Stimulated activated CD4-positive, alpha-beta T cell treated with anti-CD3 and anti-CD28 coated beads, TNF-alpha, amount 100 ng/mL, for 24 hours (primary cell): ENCODE measurements around the gene OR2V1.
A peak's percentile ranks its signal among the peaks of the same experiment; 100 is the strongest.
"Not testable (repeated sequence)": the region's sequence is repeated elsewhere in the genome, so short reads cannot be mapped to it uniquely, and the experiment has no call there.

Experiments used
- DNase-seq, 3 experiments: peaks; one replicate each; pipeline ENCODE4 v3.0.0-alpha.2; 2020; ENCODE audit warnings: low read depth in 3 of 3

Gene OR2V1

DNA sequence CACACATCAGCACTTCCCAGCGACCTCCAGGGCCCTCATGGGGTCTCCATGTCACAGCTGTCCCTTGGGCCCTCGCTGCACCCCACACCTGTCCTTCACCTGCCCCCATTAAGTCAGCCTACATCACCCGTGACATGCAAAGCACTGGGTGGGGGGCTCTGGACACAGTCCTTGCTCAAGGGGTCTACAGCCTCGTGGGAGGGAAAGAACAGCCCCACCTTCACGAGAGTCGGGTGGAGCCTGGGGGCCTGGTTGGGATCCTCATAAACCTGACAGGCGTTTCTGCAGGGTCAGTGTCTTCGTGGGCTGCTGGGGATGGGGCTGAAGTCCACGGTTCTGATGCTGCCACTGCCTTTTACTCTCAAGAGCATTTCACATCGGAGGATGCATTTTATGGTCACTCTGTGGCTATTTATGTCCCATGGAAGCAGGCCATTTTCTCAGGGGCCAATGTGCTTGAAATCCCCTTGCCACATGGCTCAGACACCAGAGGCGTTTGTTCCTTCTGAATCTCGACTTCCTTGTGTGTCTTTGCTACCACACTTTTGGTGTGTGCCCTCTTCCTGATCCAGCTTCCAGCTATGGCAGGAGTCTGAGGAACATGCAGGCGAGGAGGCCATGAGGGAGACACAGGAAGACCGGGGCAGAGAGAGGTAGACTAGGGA lies at the start of gene OR2V1:
Gene OR2V1 (minus strand): TSS at position 338 of the 665 bp plus-strand sequence. CDS start 5,865 bp downstream, outside the sequence.
- no peak for DNase-seq

- DNase-seq: not testable (repeated sequence)
These were observed 46.6 kb upstream of the OR2V1 start for GRCh38 chr5:181177559-181177958.

- DNase-seq: no peak
These were observed 45.4 kb upstream of the OR2V1 start for GRCh38 chr5:181176254-181176952.

GRCh38 chr5:181173420-181174342 lies 42.7 kb upstream of the OR2V1 start:
- DNase-seq: peak; percentile 34 to 83 (median 75)

GRCh38 chr5:181173027-181173419 lies 42.1 kb upstream of the OR2V1 start:
- DNase-seq: no peak

DNA sequence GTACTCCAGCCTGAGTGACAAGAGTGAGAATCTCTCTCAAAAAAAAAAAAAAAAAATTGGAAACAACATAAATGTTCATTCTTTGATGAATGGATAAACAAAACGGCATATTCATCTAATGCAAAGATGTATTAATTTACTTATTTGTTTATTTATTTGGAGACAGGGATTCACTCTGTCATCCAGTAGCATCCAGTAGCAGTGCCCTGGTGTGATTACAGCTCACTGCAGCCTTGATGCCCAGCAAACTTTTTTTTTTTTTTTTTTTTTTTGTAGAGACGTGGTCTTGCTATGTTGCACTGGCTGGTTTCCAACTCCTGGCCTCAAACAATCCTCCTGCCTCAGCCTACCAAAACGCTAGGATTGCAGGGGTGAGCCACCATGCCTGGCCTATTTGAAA lies 40.8 kb upstream of the OR2V1 start:
- no peak for DNase-seq

- no peak for DNase-seq
These were observed 40.0 kb upstream of the OR2V1 start for GRCh38 chr5:181170996-181171395.

DNA sequence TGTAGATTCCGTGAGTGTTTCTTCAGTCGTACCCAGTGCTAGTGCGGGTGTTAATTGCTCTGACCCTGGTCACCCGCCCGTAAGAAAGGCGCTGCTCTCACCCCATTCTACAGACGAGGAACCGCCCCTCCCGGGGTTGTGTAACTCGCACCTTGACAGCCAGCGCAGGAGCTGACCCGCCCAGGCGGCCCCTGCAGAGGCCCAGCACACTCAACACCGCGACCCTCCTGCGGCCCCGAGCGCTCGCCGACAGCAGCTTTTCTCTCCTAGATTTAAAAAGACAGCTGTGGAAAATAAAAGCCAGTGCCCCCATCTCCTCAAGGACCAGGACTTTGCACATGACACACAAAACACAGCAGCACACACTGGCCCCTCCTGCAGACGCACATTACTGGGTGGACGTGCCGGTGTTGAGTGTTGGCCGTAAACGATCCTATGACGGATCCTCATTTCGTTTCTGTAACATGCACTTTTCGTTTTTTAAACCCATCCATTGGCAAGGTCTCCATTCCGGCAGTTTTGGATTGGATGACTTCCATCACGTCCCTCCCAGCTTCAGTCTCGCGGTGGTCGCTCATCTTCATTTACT lies 39.4 kb upstream of the OR2V1 start:
- no peak for DNase-seq

DNA sequence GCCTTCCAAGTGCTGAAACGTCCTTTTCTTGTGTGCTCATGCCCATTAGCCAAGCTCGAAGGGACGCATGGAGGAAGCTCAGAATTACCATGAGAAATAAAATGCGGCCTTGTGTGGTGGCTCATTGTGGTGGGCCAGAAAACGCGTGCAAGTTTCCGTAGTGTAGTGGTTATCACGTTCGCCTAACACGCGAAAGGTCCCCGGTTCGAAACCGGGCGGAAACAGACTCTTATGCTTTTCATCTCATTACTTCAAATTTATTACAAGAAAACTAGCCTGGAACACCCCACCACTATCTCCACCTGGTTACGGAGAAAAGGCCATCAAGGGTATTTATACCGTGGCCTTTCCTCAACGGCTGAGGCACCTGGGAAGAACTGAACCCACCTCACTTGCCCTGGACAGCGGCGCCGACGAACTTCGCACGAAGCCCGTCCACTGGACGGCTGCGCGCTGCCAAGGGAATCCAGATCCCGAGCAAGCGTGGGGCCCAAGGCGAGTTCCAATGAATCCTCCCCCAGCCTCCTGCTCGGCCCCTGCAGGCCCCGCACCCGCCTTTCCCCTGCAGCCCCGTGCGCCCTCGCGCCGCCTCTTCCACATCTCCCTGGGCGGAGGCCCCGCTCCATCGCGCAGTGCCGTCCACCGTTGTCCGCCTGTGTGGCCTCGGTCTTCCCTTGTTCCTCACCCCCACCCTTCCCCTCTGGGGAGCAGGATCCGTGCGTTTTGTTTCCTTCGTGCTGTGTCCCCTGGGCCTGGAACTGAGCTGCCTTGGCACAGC lies 38.7 kb upstream of the OR2V1 start:
- DNase-seq: peak; percentile 53 to 92 (median 84)

GRCh38 chr5:181168595-181169118 lies 37.7 kb upstream of the OR2V1 start:
- no peak for DNase-seq

GRCh38 chr5:181167814-181168488 lies 37.0 kb upstream of the OR2V1 start:
- DNase-seq: no peak

GRCh38 chr5:181166812-181167733 lies 36.1 kb upstream of the OR2V1 start:
- no peak for DNase-seq

- peak in 1 of 3 experiments; percentile 72 for DNase-seq
These were observed 33.3 kb upstream of the OR2V1 start for GRCh38 chr5:181164076-181164952.

- DNase-seq: no peak
These were observed 32.6 kb upstream of the OR2V1 start for GRCh38 chr5:181163487-181164075.

DNA sequence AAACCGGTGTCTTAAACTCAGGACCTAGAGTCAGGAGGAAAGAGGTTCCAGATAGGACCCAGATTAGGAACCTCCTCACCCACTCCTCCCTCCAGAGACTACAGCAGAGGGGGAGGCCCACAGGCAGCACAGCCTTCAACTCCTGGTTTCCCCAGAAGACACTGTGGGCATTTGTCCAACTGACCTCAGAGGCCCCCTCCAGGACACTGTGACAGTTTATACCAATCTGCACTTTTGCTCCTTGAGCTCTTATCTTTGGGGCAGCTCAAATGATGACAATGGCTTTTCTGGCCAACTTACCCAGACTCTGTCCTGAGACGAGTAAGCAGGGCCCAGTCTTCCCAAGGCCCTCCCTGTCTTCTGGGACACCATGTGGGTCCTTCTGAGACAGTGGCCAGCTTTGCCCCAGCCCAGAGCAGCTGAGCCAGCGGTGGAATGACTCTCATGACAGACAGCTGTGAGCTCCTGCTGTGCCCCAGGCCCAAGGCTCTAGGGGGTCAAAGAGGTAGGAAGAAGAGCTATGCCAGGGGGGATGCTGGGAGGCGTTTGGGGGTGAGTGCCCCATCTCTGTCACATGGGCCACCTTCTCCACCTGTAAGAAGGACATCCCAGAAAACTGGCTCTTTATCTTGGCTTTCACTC lies 30.7 kb upstream of the OR2V1 start:
- no peak for DNase-seq

DNA sequence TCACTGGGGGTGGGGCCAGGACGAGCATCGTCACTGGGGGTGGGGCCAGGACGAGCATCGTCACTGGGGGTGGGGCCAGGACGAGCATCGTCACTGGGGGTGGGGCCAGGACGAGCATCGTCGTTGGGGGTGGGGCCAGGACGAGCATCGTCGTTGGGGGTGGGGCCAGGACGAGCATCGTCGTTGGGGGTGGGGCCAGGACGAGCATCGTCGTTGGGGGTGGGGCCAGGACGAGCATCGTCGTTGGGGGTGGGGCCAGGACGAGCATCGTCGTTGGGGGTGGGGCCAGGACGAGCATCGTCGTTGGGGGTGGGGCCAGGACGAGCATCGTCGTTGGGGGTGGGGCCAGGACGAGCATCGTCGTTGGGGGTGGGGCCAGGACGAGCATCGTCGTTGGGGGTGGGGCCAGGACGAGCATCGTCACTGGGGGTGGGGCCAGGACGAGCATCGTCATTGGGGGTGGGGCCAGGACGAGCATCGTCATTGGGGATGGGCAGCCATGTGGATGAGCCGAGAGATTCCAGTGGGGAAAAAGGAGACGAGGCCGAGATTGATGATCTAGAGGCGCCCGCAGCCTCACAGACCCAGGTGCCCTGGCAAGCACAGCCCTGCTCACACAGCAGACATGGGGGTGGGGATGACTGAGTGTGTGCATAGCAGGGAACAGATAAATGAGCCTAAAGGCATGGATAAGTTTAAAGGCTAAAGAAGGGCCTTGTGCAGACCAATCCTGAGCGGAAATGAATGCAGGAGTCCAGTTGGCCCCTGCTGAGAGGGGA lies 30.0 kb upstream of the OR2V1 start:
- peak in 1 of 3 experiments; percentile 43 for DNase-seq
